Measurements from ENCODE around the gene GRM8.
"Not testable (repeated sequence)": the region's sequence is repeated elsewhere in the genome, so short reads cannot be mapped to it uniquely, and the experiment has no call there.

The GRM8 gene

DNA sequence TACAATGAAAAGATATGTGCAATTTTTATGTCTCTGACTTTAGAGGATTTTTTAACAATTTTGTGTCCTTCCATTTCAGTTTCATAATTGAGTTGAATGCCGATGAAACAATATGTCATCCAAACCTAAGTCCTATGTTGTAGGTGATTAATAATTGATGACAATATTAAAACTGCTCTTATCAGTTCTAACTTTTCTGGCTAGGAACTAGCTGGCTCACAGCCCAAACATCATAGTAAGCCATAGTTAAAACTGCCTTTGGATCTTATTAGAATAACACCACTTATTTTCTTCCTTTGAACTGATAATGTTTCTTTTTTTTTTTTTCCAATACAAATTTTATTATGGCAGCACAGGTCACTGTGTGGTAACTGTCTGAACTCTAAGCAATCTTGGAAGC, 230.9 kb downstream of the GRM8 start:
- DNase-seq: no peak

DNA sequence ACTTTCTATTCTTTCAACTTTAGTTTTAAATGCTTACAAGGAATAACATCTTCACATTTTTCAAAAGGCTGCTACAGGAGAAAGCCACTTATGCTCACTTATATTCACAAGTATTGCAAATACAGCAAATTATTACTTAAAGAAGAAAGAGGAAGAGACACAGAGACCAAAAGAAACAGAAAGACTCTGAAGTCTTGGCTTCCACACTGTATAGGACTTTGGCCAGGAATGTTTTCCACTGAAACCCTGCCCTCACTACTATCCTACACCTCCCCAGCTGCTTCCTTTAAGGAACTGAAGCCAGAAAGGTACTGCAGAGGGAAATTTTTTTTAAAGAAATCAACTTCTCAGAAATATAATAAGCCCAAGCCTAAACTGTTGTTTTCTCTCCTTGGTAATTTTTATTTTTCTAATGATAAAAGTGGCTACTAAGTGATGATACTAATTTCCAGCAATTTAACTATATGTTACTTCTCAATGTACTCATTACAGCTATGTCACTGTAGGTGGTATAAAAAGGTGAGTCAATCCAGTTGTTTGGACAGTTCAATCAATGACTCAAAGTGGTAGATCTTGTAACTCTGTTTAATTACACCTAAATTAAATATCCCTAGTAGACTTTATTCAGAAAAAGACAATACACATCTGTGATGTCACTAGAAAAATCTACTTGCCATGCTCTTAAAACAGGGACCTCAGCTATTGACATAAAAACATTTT, 231.6 kb downstream of the GRM8 start:
- no peak for DNase-seq

DNA sequence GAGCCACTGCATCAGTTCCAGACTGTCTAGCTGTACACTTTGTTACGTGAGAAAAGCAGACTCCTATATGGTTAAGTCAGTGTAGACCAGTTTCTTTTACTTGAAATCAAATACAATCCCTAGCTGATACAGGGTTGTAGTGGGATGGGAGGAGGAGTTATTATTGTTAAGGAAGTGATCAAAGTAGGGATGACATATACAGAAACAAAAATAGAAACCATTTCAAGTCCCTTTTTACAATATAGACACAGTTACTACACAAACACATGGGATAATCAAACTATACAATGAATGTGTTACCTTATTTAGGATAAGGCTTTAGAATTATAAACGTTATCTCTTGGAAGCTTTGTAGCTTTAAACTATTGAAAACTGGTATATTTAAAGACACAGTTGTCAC, 233.9 kb downstream of the GRM8 start:
- no peak for DNase-seq

DNA sequence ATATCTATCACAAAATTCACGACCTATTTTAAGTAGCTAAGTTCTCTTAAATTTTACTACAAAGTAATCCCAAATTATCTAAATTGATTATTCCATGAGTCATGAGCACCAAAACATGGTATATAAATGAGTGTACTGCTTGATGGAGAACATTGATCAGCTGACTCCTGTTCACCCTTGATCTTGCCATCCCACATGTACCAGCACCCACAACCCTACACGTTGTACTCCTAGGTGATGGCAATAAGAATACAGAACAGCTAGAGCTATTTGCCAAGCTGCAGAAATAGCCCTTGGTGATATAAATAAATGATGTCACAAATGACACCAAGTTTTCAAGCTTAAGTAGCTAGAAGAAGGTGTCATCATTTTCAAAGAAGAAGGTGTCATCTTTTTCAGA, 235.5 kb downstream of the GRM8 start:
- no peak for DNase-seq

DNA sequence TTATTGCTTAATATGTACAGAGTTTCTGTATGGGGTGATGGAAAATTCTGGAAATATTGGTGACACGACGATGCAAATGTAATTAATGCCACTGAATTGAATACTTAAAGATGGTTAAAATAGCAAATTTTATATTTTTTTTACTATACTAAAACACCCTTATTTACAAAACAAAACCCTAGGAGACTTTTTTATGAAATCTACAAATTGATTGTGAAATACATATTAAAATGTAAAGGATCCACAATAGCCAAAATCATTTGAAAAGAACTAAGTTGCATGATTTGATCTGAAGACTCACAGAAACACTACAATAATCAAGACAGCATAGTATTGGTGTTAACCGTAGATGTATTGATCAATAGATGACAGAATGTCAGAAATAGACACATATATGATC, 252.0 kb downstream of the GRM8 start:
- DNase-seq: no peak

DNA sequence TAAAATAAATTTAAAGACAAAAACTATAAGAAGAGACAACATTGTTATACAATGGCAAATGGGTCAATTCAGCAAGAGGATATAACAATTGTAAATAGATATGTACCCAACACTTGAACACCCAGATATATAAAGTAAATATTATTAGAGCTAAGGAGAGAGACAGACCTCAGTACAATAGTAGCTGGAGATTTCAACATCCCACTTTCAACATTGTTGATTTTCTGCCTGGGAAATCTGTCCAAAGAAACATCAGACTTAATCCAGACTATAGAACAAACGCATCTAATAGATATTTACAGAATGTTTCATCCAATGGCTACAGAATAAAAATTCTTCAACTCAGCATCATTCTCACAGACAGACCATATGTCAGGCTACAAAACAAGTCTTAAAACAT, 256.1 kb downstream of the GRM8 start:
- no peak for DNase-seq

DNA sequence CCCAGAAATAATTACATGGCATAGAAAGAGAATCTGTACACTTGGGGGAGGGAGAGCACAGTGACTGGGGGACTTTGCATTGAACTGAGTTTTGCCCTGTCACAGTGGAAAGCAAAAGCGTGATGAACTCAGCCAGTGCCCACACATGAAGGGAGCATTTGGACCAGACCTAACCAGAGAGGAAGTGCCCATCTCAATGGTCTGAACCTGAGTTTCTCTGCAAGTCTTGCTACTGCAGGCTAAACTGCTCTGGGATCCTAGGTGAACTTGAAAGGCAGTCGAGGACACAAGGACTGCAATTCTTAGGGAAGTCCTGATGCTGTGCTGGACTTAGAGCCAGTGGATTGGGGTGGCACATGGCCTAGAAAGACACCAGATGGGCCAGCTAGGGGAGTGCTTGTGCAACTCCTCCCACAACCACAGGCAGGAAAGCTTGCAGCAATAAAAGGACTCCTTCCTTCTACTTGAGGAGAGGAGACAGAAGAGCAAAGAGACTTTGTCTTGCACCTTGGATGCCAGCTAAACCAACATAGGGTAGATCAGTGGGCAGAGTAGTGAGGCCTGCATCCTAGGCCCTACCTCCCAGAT, 259.0 kb downstream of the GRM8 start:
- DNase-seq: peak; percentile 9

DNA sequence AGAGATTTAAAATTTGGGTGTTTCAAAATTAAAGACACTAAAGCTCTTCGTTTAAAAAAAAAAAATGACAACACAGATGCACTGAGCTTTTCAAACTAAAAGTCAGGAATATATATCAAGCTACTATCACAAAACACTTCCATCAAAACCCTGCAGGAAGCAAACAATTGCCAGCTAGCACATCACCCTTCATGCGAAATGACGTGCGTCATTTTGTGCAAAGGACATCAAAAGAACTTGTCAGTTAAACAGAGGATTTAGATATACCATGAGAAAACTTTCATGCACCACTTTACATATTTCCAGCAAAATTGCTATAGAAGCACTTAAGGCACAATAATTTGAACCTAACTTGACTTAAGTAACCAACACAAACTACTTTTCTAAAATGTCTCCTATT, 264.7 kb downstream of the GRM8 start:
- DNase-seq: no peak

DNA sequence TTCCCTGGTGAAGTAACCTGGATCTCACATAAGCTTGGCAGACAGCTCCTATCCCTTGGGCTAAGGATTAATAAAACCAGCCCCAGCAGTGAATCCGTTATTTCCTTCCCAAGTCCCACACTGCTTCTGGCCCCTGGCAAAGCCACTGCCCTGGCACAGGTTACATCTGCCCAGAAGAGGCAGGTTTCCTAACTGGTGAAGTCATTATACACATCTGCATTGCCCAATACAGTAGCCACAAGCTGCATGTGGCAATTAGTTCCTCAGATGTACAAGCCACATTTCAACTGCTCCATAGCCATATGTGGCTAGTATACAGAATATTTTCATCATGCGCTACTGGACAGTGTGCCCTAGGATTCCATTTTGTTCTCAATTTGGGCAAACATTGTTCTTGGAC, 273.0 kb downstream of the GRM8 start:
- DNase-seq: no peak

DNA sequence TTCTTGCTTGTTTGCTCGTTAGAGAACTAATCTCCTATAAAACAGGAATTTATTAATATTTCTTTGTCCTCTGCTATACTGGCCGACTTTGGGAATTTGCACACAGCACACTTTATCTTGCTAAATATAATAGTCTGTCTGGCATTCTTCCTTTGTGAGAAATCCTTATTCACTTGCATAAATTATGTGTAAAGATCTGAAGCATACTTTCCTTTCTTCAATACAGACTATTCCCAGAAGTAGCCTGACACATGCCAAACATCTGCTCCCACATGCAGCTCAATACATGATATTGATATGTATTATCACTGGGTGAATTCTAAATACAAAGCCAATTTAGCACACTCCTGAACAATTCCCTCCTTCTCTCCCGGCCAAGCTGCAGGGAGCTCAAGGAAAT, 273.9 kb downstream of the GRM8 start:
- no peak for DNase-seq

DNA sequence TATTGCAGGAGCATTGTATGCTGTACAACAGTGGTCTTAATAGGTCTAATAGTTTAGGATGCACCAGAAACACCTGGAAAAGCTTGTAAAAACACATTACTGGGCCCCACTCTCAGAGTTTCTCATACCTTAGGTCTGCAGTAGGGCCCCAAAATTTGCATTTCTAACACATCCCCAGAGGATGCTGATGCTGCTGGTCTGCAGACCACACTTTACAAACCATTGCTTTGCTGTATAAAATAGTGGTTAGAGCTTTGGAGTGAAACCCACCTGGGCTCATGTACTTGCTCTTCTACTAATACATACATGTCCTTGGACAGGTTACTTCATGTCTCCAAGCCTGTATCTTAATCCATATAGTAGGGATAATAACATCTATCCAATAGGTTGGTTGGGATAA, 279.7 kb downstream of the GRM8 start:
- no peak for DNase-seq

DNA sequence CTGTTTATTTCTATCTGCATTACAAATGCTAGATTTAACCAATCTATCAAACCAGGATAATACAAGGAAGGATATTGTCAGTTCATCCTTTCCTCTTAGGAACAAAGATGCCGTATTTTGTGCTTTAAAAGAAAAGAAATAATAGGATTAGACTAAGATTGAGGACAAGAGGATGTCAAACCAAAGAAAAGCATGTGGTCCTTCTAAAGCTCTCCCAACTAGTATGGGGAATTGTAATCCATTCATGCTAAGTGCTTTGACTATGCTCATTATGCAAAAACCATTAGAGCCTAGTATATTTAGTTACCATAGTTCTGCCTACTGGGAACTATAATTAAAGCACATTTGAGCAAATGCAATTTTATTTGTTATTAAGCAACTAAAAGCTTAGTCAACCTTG, 280.2 kb downstream of the GRM8 start:
- DNase-seq: no peak

DNA sequence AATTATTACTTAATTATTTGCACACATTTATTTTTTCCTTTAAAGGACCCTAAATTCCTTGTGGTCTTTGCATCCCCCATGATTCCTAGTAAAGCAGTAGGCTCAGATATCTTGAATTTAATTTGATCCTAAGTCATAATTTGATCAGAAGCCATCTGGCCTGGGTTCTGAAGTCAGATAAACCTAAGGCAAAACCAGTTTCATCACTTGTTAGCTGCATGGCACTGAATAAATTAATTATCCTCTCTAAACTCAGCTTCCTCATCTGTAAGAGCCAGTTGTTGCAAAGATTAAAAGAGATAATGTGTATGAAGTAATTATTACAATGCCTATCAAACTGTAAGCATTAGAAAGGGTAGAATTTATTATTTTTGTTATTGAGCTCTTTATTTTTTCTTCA, 293.1 kb downstream of the GRM8 start:
- peak; percentile 28 for DNase-seq

DNA sequence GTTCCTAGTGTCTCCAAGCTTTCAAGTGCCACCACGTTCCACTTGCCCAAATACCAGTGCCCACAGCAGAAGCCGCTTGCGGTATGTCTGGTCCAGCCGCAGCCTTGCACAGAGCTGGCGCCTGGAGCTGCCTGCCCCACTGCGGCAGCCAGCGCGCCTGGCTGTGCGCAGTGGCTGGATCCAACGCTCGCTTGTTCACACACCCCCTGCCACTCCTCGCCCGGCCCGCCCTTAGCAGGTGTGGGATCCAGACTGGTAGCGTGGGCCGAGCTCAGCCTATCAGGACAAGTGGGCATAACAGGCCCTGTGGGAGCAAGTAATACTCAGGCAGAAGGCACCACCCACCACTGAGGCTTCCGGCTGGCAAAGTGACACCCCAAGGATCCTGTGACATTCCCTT, 294.4 kb downstream of the GRM8 start:
- DNase-seq: no peak

DNA sequence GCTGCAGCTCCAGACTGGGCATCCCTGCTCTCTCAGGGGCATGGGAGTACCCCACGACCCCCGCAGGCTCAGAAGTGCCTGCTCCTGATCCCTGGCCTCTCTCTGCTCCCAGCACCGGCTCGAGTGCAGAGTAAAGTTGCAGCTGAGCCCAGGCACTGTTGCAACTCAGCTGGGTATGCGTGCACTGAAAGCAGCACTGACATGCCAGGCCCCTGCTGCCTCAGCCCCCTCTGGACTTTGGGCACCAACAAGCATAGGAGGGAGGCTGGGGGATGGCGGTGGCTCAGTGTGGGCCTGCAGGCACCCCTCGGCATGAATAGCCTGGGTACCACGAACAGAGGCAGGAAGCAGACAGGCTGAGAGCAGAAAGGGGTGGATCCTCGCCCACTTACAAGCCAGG, 295.3 kb downstream of the GRM8 start:
- DNase-seq: no peak

DNA sequence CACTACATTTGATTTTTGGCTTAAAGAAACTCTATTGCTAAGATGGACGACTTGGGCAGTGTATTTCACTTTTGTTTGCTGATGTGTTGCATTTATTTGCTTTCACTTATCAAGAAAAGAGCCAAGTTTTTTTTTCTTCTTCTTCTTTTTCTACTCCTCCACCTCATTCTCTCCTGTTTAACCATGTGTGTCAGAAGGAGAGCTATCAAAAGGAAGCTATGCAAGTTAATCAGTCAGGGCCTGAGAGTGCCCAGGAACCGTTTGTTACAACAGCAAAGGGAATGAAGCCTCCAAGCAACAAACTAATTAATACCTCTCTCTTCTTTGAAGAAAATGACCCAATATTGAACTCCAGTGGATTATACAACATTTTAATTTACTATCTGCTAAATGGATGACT, 299.3 kb downstream of the GRM8 start:
- DNase-seq: no peak

DNA sequence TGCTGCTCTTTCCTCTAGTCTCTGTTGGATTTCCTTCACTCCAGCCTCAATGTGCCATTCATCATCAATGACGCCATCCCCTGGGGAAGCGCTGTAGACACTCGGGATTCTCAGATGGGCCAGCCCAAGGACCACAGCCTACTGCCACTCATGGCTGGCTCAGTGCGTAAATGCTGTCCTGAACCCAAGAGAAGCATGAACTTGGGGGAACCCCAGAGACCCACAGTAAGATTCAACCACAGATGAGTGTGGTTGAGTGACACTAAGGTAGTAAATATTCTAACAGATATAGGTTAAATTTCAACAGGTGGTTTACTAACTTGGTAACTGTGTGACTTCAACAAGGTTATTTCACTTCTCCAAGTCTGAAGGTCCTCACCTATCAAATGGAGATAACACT, 304.1 kb downstream of the GRM8 start:
- DNase-seq: no peak

DNA sequence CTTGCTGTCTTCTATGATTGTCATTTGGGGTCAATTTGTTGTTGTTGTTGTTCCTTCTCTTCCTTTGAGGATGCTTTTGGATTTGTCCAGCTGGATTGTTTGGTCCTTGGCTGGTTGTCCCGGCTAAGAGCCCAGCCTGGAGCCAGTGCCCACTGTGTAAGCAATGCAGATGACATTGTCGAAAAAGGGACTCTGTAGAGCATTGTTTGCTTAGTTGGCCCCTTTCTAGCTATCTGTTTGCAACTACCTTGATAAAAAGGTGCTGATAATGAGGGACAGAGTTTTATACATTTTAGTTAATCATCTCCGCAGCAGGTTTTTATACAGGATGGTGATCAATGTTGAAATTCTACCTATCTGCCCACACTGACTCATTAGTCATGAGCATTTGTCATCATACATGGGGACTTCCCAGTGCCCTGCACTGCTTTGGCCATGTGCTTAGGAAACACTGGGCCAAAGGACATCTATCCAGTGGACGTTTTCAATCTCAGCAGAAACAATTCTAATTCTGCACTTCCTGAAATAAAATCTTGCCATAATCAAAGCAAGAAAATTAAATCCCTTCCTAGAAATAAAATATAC, 311.9 kb downstream of the GRM8 start:
- DNase-seq: no peak

DNA sequence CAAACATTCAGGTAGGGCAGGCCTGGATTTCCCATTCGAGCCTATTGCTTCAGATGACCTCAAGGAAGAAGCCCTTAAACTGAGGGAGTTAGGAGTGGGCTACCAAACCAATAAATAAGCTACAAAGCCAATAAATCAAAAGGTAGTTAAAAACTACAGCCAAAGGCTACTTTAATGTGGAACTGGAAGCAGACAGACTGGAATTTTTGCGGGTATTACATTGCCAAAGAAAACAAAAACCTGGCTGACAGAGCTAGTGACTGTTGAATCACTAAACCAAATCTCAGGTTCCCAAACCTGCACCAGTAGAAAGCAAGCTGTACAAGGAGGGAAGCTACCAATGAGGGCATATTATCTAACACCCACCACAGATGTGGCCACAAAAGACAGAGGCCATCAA, 315.6 kb downstream of the GRM8 start:
- no peak for DNase-seq

DNA sequence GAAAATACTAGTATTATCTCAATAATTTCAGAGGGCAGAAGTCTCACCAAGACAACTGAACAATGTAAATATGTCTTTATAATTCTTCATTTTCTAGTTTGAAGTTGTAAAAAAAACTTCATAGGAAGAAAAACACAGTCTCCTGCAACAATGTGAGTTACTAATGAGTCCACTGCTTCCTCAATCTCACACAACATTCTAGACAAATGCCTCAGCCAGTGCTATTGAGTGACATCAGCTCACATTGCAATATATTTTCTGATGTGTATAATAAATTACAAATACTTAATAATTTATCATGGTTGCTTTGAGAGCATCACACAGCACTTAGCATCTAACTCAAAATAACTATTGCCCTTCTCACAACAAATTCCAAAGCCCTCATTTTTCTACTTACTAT, 321.2 kb downstream of the GRM8 start:
- DNase-seq: no peak

DNA sequence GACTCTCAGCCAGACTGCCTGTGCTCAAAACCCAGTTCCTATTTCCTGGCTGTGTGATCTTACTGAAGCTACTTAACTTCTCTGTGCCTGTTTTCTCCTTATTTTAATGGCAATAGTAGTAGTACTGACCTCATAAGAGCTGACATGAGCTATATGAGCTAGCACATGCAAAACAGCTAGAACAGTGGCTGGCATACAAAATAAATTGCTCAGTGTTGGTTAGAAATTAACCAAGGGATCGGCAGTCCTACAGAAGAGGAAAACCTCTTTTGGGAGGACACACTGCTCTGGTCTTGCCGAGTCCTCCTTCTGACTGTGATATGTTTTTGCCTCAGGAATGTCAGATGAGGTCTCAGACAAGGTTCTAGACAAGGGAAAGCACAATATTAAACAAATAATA, 322.6 kb downstream of the GRM8 start:
- DNase-seq: no peak

DNA sequence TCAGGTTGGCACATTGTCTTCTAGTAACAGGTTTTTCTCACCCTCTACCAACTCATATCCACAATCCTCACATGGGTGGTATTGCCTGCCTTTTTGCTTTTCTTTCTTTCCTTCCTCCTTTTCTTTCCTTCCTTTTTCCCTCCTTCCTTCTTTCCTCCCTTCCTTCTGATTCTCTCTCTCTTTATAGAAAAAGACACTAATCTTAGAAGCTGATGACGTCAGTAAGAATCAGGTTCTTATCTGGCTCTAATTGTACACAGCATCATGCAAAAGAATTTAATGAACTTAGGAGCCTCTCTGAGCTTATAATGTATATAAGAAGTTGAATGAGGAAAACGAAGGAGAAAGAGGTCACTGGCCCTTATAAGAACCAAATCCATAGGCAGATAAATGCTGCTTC, 328.3 kb downstream of the GRM8 start:
- no peak for DNase-seq

DNA sequence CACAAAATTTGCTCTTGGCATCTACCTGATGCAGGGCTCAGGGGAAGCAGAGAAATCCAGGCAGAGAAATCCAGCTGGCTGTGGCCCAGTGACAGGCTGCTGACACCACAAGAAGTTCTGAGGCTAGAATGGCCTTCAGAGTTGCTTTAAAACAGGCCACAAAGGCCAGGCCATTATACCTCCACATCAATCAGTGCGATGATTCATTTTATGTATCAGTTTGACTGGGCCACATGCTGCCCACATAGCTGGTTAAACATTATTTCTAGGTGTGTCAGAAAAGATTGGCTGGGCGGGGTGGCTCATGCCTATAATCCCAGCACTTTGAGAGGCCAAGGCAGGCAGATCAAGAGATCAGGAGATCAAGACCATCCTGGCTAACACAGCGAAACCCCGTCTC, 341.1 kb downstream of the GRM8 start:
- not testable (repeated sequence) for DNase-seq

DNA sequence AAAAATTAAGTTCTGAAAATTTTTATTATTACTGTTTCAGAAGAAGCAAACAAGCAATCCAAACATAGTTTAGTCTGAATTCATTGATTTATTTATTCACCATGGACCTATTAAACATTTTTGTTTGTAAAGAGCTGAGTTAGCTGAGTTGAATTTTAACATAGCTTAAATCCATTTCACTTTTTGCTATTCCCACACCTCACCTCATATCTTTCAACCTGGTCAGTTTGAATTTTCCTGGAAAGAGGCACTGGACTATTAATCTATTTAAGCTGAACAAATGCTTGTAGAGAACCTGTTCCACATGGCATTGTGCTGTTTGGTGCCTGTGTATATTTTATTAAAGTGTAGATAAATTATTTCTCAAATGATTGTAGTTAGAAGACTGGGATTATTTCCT, 344.2 kb downstream of the GRM8 start:
- not testable (repeated sequence) for DNase-seq

DNA sequence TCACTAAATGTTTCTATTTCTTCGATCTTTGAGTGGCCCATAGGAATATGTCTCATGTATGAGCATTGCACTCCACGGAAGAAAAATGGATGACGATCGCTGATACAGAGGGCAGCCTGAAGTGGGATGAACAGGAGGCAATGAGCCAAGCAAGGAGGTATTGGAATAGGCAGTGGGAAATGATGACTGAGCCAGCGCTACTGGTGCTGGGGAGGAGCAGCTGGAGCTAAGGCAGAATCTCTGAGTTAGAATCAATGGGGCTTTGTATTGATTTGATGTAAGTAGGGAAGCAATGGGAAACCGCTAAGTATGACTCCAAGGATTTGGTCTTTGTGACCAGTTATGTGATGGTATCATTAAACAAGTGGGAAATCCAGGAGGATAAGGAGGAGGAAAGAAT, 345.1 kb downstream of the GRM8 start:
- DNase-seq: not testable (repeated sequence)
